HepG2 (cell line): ENCODE measurements around the gene PPM1H. TPM values are rescaled to one million over a fixed set of nuclear protein-coding genes. Genes with fewer than 3 reads are reported as not detected.

Experiments used
- CAMTA2 ChIP-seq: sonication (generic); formaldehyde crosslinking; IDR thresholded peaks from 2 replicates; pipeline ENCODE4 v1.4.0; 2020; ENCODE audit warnings: mild to moderate bottlenecking, missing genetic modification reagents, borderline replicate concordance
- CBX2 ChIP-seq, 2 experiments: fragments of 200-600 bp in 1 of 2; sonication (generic); formaldehyde crosslinking in 1 of 2; IDR thresholded peaks; 2 replicates each; pipeline versions ENCODE4 v1.7.0 to v1.8.1; 2018 to 2022; ENCODE audit warnings: low read depth in 2 of 2, low read length in 1 of 2, mild to moderate bottlenecking in 1 of 2, missing genetic modification reagents in 1 of 2
- DPF2 ChIP-seq: sonication (generic); formaldehyde crosslinking; IDR thresholded peaks from 2 replicates; pipeline ENCODE4 v1.4.0; 2020; ENCODE audit warnings: mild to moderate bottlenecking, low read depth, missing genetic modification reagents, borderline replicate concordance
- HNF4A ChIP-seq: sonication (generic); formaldehyde crosslinking; IDR thresholded peaks from 2 replicates; pipeline ENCODE4 v1.4.0; 2020; ENCODE audit warnings: missing genetic modification reagents
- KAT2B ChIP-seq: fragments of 150-350 bp; IDR thresholded peaks from 2 replicates; pipeline ENCODE4 v1.6.1; 2014; ENCODE audit warnings: low read depth, low read length, borderline replicate concordance
- MIXL1 ChIP-seq: IDR thresholded peaks from 2 replicates; pipeline ENCODE4 v1.6.1; 2016
- NFE2L1 ChIP-seq: sonication (generic); formaldehyde crosslinking; IDR thresholded peaks from 2 replicates; pipeline ENCODE4 v1.4.0; 2020; ENCODE audit warnings: missing genetic modification reagents, mild to moderate bottlenecking, borderline replicate concordance
- NFIC ChIP-seq: IDR thresholded peaks from 2 replicates; pipeline ENCODE4 v1.6.1; 2012; ENCODE audit warnings: mild to moderate bottlenecking, low read length, inconsistent platforms
- RAD21 ChIP-seq: fragments of 450-650 bp; formaldehyde crosslinking; IDR thresholded peaks from 2 replicates; pipeline ENCODE4 v1.5.0; 2020; ENCODE audit warnings: mild to moderate bottlenecking
- REL ChIP-seq: sonication (generic); formaldehyde crosslinking; conservative IDR thresholded peaks from 2 replicates; pipeline ENCODE4 v1.8.0; 2022; ENCODE audit warnings: mild to moderate bottlenecking, missing genetic modification reagents, moderate library complexity
- RXRA ChIP-seq: sonication (generic); formaldehyde crosslinking; IDR thresholded peaks from 2 replicates; pipeline ENCODE4 v1.5.1; 2020; ENCODE audit warnings: missing genetic modification reagents
- RXRB ChIP-seq: IDR thresholded peaks from 2 replicates; pipeline ENCODE4 v1.6.1; 2016; ENCODE audit warnings: borderline replicate concordance, missing genetic modification reagents, missing compliant biosample characterization
- STAT5B ChIP-seq: sonication (generic); formaldehyde crosslinking; IDR thresholded peaks from 2 replicates; pipeline ENCODE4 v1.4.0; 2020; ENCODE audit warnings: missing genetic modification reagents
- TOPORS ChIP-seq: sonication (generic); formaldehyde crosslinking; IDR thresholded peaks from 2 replicates; pipeline ENCODE4 v1.8.0; 2023; ENCODE audit warnings: mild to moderate bottlenecking, missing genetic modification reagents
- ZHX2 ChIP-seq, 2 experiments: sonication (generic) in 1 of 2; formaldehyde crosslinking in 1 of 2; IDR thresholded peaks; 2 replicates each; pipeline versions ENCODE4 v1.6.1 to v1.9.0; 2014 to 2022; ENCODE audit warnings: antibody characterized with exemption in 1 of 2, borderline replicate concordance in 1 of 2, inconsistent platforms in 1 of 2, low read depth in 1 of 2, missing genetic modification reagents in 1 of 2
- ZNF205 ChIP-seq: IDR thresholded peaks from 2 replicates; pipeline ENCODE4 v1.6.1; 2018; ENCODE audit warnings: missing biosample characterization, missing genetic modification reagents
- ZNF326 ChIP-seq: sonication (generic); formaldehyde crosslinking; IDR thresholded peaks from 2 replicates; pipeline ENCODE4 v1.4.0; 2020; ENCODE audit warnings: missing genetic modification reagents, borderline replicate concordance
- ZNF878 ChIP-seq: sonication (generic); formaldehyde crosslinking; IDR thresholded peaks from 2 replicates; pipeline ENCODE4 v1.8.1; 2023; ENCODE audit warnings: mild to moderate bottlenecking, missing genetic modification reagents, moderate library complexity
- polyA plus RNA-seq, 8 experiments: library from polyadenylated mRNA; depleted of rRNA in 3 of 8; stranded (reverse) in 7 of 8; unstranded in 1 of 8; fragments of >200 nt; fragmentation: Illumina TruSeq in 4 of 8; extraction: Trizol in 4 of 8; gene quantifications; 2 replicates each; pipeline versions ENCODE4 v1.2.1 to v1.2.3, GENCODE V29; 2011 to 2016; ENCODE audit warnings: low read depth in 4 of 8, missing spikeins in 1 of 8, mixed read lengths in 1 of 8; ENCODE audit not compliant: insufficient read depth in 1 of 8
- total RNA-seq, 5 experiments: library from RNA; depleted of rRNA; stranded (reverse); fragments of >200 nt; fragmentation: Illumina TruSeq; extraction: Trizol; gene quantifications; 2 replicates each; pipeline ENCODE4 v1.2.3, GENCODE V29; 2016; ENCODE audit warnings: low read depth in 1 of 5
- TF ChIP-seq, protein P1 (sequence below), 2 experiments: fragments of 450-650 bp in 1 of 2; sonication (generic) in 1 of 2; formaldehyde crosslinking; IDR thresholded peaks; 2 replicates each; pipeline versions ENCODE4 v1.5.0 to v1.8.0; 2020 to 2022; ENCODE audit warnings: mild to moderate bottlenecking in 1 of 2, missing genetic modification reagents in 1 of 2
- TF ChIP-seq, protein P2 (sequence below): conservative IDR thresholded peaks from 2 replicates; pipeline ENCODE4 v1.6.1; 2018; ENCODE audit warnings: missing genetic modification reagents
- TF ChIP-seq, protein P3 (sequence below): sonication (generic); formaldehyde crosslinking; IDR thresholded peaks from 2 replicates; pipeline ENCODE4 v1.8.1; 2023; ENCODE audit warnings: missing genetic modification reagents, inconsistent platforms, borderline replicate concordance

PPM1H gene
- total and polyA plus RNA-seq, 2 of the 13 experiments (the other 11 are each of a cell fraction or from before 2014, with no cell fraction given) = 29.1 to 38.1 TPM

DNA sequence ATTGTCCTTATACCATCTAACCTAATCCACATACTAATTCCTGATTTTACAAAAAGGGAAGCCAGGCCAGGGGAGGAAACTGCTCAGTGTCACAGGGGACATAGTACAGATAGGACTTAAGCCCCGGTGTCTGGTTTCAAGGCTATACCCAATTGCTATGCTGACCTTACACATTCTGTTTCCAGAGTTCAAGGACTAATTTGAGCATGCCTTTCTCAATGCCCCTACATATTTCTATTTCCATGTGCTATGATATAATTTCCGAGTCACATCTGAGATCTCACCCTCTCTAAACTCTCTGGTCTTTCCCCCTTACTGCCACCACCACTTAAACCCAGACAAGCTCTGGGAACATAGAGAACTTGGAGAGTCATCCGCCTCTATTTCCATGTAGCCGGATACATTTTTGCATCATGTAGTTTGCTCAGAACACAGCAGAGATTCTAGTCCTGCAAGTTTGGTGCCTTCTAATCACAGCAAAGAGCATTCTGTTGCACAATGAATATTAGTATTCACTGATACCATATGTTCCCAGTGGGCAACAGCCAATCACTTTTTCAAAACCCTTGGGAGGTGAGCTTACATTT, 34.2 kb downstream of the PPM1H start (continued):
- peak; percentile 29; the same call in 1 of the 2 replicates for TF ChIP-seq RXRA
- peak; percentile 82 for TF ChIP-seq RXRB (CRISPR knock-in tag)
- no peak for TF ChIP-seq CAMTA2 (CRISPR knock-in tag)
- no peak for TF ChIP-seq CBX2 (IDR thresholded peaks at IDR 0.05; ENCODE audit: low read depth, low read length)
- TF ChIP-seq CBX2 (CRISPR knock-in tag; IDR thresholded peaks at IDR 0.05; ENCODE audit: low read depth) = no peak
- TF ChIP-seq, protein P1, sequence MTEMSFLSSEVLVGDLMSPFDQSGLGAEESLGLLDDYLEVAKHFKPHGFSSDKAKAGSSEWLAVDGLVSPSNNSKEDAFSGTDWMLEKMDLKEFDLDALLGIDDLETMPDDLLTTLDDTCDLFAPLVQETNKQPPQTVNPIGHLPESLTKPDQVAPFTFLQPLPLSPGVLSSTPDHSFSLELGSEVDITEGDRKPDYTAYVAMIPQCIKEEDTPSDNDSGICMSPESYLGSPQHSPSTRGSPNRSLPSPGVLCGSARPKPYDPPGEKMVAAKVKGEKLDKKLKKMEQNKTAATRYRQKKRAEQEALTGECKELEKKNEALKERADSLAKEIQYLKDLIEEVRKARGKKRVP (CRISPR knock-in tag; IDR thresholded peaks at IDR 0.05) = peak in 1 of 2 experiments; percentile 96; a peak in 2 of 4 replicates
- TF ChIP-seq DPF2 = peak; percentile 56; the same call in 1 of the 2 replicates
- no peak for TF ChIP-seq TOPORS (CRISPR knock-in tag)
- peak; percentile 26; the same call in 1 of the 2 replicates for TF ChIP-seq ZNF878 (CRISPR knock-in tag)
- TF ChIP-seq, protein P2, sequence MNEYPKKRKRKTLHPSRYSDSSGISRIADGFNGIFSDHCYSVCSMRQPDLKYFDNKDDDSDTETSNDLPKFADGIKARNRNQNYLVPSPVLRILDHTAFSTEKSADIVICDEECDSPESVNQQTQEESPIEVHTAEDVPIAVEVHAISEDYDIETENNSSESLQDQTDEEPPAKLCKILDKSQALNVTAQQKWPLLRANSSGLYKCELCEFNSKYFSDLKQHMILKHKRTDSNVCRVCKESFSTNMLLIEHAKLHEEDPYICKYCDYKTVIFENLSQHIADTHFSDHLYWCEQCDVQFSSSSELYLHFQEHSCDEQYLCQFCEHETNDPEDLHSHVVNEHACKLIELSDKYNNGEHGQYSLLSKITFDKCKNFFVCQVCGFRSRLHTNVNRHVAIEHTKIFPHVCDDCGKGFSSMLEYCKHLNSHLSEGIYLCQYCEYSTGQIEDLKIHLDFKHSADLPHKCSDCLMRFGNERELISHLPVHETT (CRISPR knock-in tag) = no peak
- TF ChIP-seq MIXL1 (CRISPR knock-in tag) = peak; percentile 88
- TF ChIP-seq NFE2L1 (CRISPR knock-in tag) = no peak
- no peak for TF ChIP-seq KAT2B
- peak; percentile 96 for TF ChIP-seq HNF4A (CRISPR knock-in tag)
- TF ChIP-seq ZNF205 (CRISPR knock-in tag) = no peak
- TF ChIP-seq REL (CRISPR knock-in tag) = no peak
- no peak for TF ChIP-seq RAD21 (CRISPR knock-in tag)
- TF ChIP-seq NFIC = peak; percentile 76
- TF ChIP-seq, protein P3, sequence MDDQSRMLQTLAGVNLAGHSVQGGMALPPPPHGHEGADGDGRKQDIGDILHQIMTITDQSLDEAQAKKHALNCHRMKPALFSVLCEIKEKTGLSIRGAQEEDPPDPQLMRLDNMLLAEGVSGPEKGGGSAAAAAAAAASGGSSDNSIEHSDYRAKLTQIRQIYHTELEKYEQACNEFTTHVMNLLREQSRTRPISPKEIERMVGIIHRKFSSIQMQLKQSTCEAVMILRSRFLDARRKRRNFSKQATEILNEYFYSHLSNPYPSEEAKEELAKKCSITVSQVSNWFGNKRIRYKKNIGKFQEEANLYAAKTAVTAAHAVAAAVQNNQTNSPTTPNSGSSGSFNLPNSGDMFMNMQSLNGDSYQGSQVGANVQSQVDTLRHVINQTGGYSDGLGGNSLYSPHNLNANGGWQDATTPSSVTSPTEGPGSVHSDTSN (CRISPR knock-in tag) = no peak
- TF ChIP-seq STAT5B = no peak
- TF ChIP-seq ZNF326 (CRISPR knock-in tag) = no peak
- no peak for TF ChIP-seq ZHX2 (IDR thresholded peaks at IDR 0.05; ENCODE audit: low read depth)
- TF ChIP-seq ZHX2 (CRISPR knock-in tag; IDR thresholded peaks at IDR 0.05; ENCODE audit: borderline replicate concordance) = no peak
